NT2/D1 (cell line): ENCODE measurements around the gene SLC25A27.
"Not testable (repeated sequence)": the region's sequence is repeated elsewhere in the genome, so short reads cannot be mapped to it uniquely, and the experiment has no call there.

Experiments used
- DNase-seq: peaks from one replicate; pipeline ENCODE4 v3.0.0-alpha.2; 2011; ENCODE audit warnings: low read depth, low spot score
- H3K27me3 ChIP-seq: 2 replicates; pipeline ENCODE4 v1.6.0; 2011; ENCODE audit warnings: mild to moderate bottlenecking; ENCODE audit not compliant: insufficient read length, insufficient read depth
- H3K36me3 ChIP-seq: 2 replicates; pipeline ENCODE4 v1.6.1; 2011; ENCODE audit warnings: mild to moderate bottlenecking, low read length, mixed read lengths; ENCODE audit not compliant: insufficient read depth, insufficient read length
- H3K4me1 ChIP-seq: 2 replicates; pipeline ENCODE4 v1.5.1; 2011; ENCODE audit not compliant: insufficient read depth, insufficient read length
- H3K4me3 ChIP-seq: 2 replicates; pipeline ENCODE4 v1.5.1; 2011; ENCODE audit warnings: low read depth; ENCODE audit not compliant: insufficient read length
- H3K9ac ChIP-seq: 2 replicates; pipeline ENCODE4 v1.6.0; 2011; ENCODE audit warnings: low read depth; ENCODE audit not compliant: insufficient read length
- H3K9me3 ChIP-seq: 2 replicates; pipeline ENCODE4 v1.5.1; 2011; ENCODE audit warnings: mild to moderate bottlenecking, low read length; ENCODE audit not compliant: insufficient read depth
- SUZ12 ChIP-seq: IDR thresholded peaks from 2 replicates; pipeline ENCODE4 v1.6.1; 2011; ENCODE audit not compliant: insufficient read length, insufficient read depth; ENCODE audit errors: extremely low read depth
- YY1 ChIP-seq: IDR thresholded peaks from 2 replicates; pipeline ENCODE4 v1.6.1; 2011; ENCODE audit not compliant: insufficient read length, insufficient read depth
- ZNF274 ChIP-seq: IDR thresholded peaks from 2 replicates; pipeline ENCODE4 v1.6.1; 2011; ENCODE audit warnings: mild to moderate bottlenecking, low read depth, low read length

The SLC25A27 gene

GRCh38 chr6:46637145-46637544 is 15.6 kb upstream of the SLC25A27 start:
- no peak for TF ChIP-seq ZNF274
- TF ChIP-seq SUZ12: no peak
- TF ChIP-seq YY1: no peak
- no peaks in the 10 kb centered on the region for H3K9me3 ChIP-seq
- H3K27me3 ChIP-seq: no peaks in the 10 kb centered on the region
- H3K36me3 ChIP-seq: no peaks in the 10 kb centered on the region
- no peak overlapping the region for H3K9ac ChIP-seq
- no peak overlapping the region for H3K4me3 ChIP-seq
- peaks cover 2% of the 10 kb centered on the region for H3K4me1 ChIP-seq
- DNase-seq: no peak

- DNase-seq: no peak
- Histone ChIP-seq H3K9me3 (no peaks in the 10 kb centered on the region), H3K36me3 (no peaks in the 10 kb centered on the region), H3K4me1 (peaks cover 2% of the 10 kb centered on the region), H3K27me3 (no peaks in the 10 kb centered on the region), H3K4me3 (no peak overlapping the region), H3K9ac (no peak overlapping the region)
- TF ChIP-seq ZNF274: no peak
- no peak for TF ChIP-seq YY1
- no peak for TF ChIP-seq SUZ12
Measured at GRCh38 chr6:46637933-46638332, 14.8 kb upstream of the SLC25A27 start.

GRCh38 chr6:46638650-46639049 is 14.1 kb upstream of the SLC25A27 start:
- TF ChIP-seq YY1 (no peak), SUZ12 (no peak), ZNF274 (no peak)
- Histone ChIP-seq H3K4me3 (no peak overlapping the region), H3K4me1 (peaks cover 2% of the 10 kb centered on the region), H3K36me3 (no peaks in the 10 kb centered on the region), H3K9me3 (no peaks in the 10 kb centered on the region), H3K9ac (no peak overlapping the region), H3K27me3 (no peaks in the 10 kb centered on the region)
- no peak for DNase-seq

GRCh38 chr6:46642928-46643751 is 9.6 kb upstream of the SLC25A27 start:
- Histone ChIP-seq H3K36me3 (no peaks in the 10 kb centered on the region), H3K4me1 (peaks cover 2% of the 10 kb centered on the region), H3K27me3 (no peaks in the 10 kb centered on the region), H3K9ac (no peak overlapping the region), H3K9me3 (no peaks in the 10 kb centered on the region), H3K4me3 (no peak overlapping the region)
- DNase-seq: no peak
- TF ChIP-seq SUZ12 (no peak), ZNF274 (no peak), YY1 (no peak)

- Histone ChIP-seq H3K4me1 (no peaks in the 10 kb centered on the region), H3K4me3 (no peak overlapping the region), H3K27me3 (no peaks in the 10 kb centered on the region), H3K36me3 (no peaks in the 10 kb centered on the region), H3K9ac (no peak overlapping the region), H3K9me3 (no peaks in the 10 kb centered on the region)
- no peak for DNase-seq
- TF ChIP-seq SUZ12 (no peak), YY1 (no peak), ZNF274 (no peak)
Measured at GRCh38 chr6:46645265-46645664, 7.5 kb upstream of the SLC25A27 start.

GRCh38 chr6:46648108-46648507 is 4.7 kb upstream of the SLC25A27 start:
- H3K9me3 ChIP-seq, DNase-seq, H3K4me1 ChIP-seq, H3K27me3 ChIP-seq, H3K36me3 ChIP-seq, H3K4me3 ChIP-seq, H3K9ac ChIP-seq: not testable (repeated sequence)

GRCh38 chr6:46648869-46649492 is 3.8 kb upstream of the SLC25A27 start:
- no peak for TF ChIP-seq SUZ12
- TF ChIP-seq YY1: no peak
- TF ChIP-seq ZNF274: no peak
- H3K4me1 ChIP-seq: no peaks in the 10 kb centered on the region
- H3K9me3 ChIP-seq: no peaks in the 10 kb centered on the region
- peaks cover 12% of the 10 kb centered on the region for H3K27me3 ChIP-seq
- no peaks in the 10 kb centered on the region for H3K36me3 ChIP-seq
- no peak overlapping the region for H3K9ac ChIP-seq
- no peak overlapping the region for H3K4me3 ChIP-seq
- no peak for DNase-seq
